Fibroblast of lung (primary cell): ENCODE measurements around the gene UBE2L3. TPM values are rescaled to one million over a fixed set of nuclear protein-coding genes. Genes with fewer than 3 reads are reported as not detected.
"Not testable (repeated sequence)": the region's sequence is repeated elsewhere in the genome, so short reads cannot be mapped to it uniquely, and the experiment has no call there.

ENCODE experiments used
- DNase-seq, 2 donors: peaks; one replicate each; pipeline versions ENCODE4 v3.0.0 to v3.0.0-alpha.2; 2010; ENCODE audit warnings: low read depth in 2 of 2
- H2AFZ ChIP-seq: 2 replicates; pipeline ENCODE4 v1.5.1; 2012; ENCODE audit warnings: low read length, control low read depth, inconsistent platforms
- H3K27ac ChIP-seq: 2 replicates; pipeline ENCODE4 v1.5.1; 2011; ENCODE audit warnings: low read length, control low read depth; ENCODE audit not compliant: insufficient read depth
- H3K27me3 ChIP-seq: 2 replicates; pipeline ENCODE4 v1.5.1; 2011; ENCODE audit warnings: mild to moderate bottlenecking, low read length; ENCODE audit not compliant: control insufficient read depth, insufficient read depth
- H3K36me3 ChIP-seq: 2 replicates; pipeline ENCODE4 v1.5.1; 2011; ENCODE audit warnings: low read length; ENCODE audit not compliant: control insufficient read depth, insufficient read depth
- H3K4me1 ChIP-seq: 2 replicates; pipeline ENCODE4 v1.5.1; 2011; ENCODE audit warnings: low read length; ENCODE audit not compliant: control insufficient read depth, insufficient read depth; ENCODE audit errors: extremely low read depth
- H3K4me2 ChIP-seq: 2 replicates; pipeline ENCODE4 v1.5.1; 2011; ENCODE audit warnings: low read length, control low read depth; ENCODE audit not compliant: insufficient read depth; ENCODE audit errors: extremely low read depth
- H3K4me3 ChIP-seq, 4 experiments: fragments of 200-600 bp in 1 of 4; sonication (generic) in 1 of 4; replicated peaks in 1 of 4; 2 replicates each; pipeline ENCODE4 v1.5.1; 2011 to 2016; ENCODE audit warnings: low read length in 4 of 4, low read depth in 3 of 4, mild to moderate bottlenecking in 3 of 4, control low read depth in 2 of 4, inconsistent platforms in 1 of 4, mixed read lengths in 1 of 4; ENCODE audit not compliant: insufficient read depth in 1 of 4; ENCODE audit errors: control extremely low read depth in 1 of 4
- H3K79me2 ChIP-seq: 2 replicates; pipeline ENCODE4 v1.5.1; 2012; ENCODE audit warnings: mild to moderate bottlenecking, low read length, inconsistent platforms; ENCODE audit not compliant: control insufficient read depth, insufficient read depth
- H3K9ac ChIP-seq: 2 replicates; pipeline ENCODE4 v1.5.1; 2011; ENCODE audit warnings: mild to moderate bottlenecking, low read length, control low read depth; ENCODE audit not compliant: insufficient read depth
- H3K9me3 ChIP-seq: 2 replicates; pipeline ENCODE4 v1.5.1; 2012; ENCODE audit warnings: low read depth, low read length; ENCODE audit not compliant: control insufficient read depth, insufficient read depth
- H4K20me1 ChIP-seq: 2 replicates; pipeline ENCODE4 v1.5.1; 2011; ENCODE audit warnings: low read length; ENCODE audit not compliant: control insufficient read depth, insufficient read depth; ENCODE audit errors: extremely low read depth
- EZH2 ChIP-seq: IDR thresholded peaks from 2 replicates; pipeline ENCODE4 v1.5.1; 2012; ENCODE audit warnings: low read length, control low read depth, mild to moderate bottlenecking; ENCODE audit errors: missing control alignments
- polyA plus RNA-seq, 2 donors: library from polyadenylated mRNA; depleted of rRNA in 1 of 2; stranded (reverse) in 1 of 2; unstranded in 1 of 2; fragments of >200 nt; gene quantifications; 2 replicates each; pipeline ENCODE4 v1.2.1, GENCODE V29; 2011 to 2012; ENCODE audit warnings: missing spikeins in 1 of 2
- total RNA-seq: library from RNA; depleted of rRNA; stranded (reverse); fragments of >200 nt; gene quantifications from 2 replicates; pipeline ENCODE4 v1.2.1, GENCODE V29; 2014
- TF ChIP-seq, protein P1 (sequence below), 2 donors: IDR thresholded peaks in 1 of 2; conservative IDR thresholded peaks in 1 of 2; 1 replicate in 1 of 2; 2 replicates in 1 of 2; pipeline ENCODE4 v1.5.1; 2011 to 2012; ENCODE audit warnings: low read length in 2 of 2, control low read depth in 1 of 2, inconsistent platforms in 1 of 2, low read depth in 1 of 2, mild to moderate bottlenecking in 1 of 2

UBE2L3 gene
- total and polyA plus RNA-seq, 2 donors (not counting 1 experiment from before 2014, with no cell fraction given) = 23.8 to 82.4 TPM

- no peak overlapping the region for H2AFZ ChIP-seq
- DNase-seq = no peak
- peaks cover 6% of the 10 kb centered on the region for H3K36me3 ChIP-seq
- peaks cover 24% of the 10 kb centered on the region for H4K20me1 ChIP-seq
- H3K4me3 ChIP-seq = no peak overlapping the region
- no peaks in the 10 kb centered on the region for H3K9me3 ChIP-seq
- H3K79me2 ChIP-seq = peaks cover 95% of the 10 kb centered on the region
- H3K4me2 ChIP-seq = no peak overlapping the region
- no peak overlapping the region for H3K27ac ChIP-seq
- TF ChIP-seq, protein P1, sequence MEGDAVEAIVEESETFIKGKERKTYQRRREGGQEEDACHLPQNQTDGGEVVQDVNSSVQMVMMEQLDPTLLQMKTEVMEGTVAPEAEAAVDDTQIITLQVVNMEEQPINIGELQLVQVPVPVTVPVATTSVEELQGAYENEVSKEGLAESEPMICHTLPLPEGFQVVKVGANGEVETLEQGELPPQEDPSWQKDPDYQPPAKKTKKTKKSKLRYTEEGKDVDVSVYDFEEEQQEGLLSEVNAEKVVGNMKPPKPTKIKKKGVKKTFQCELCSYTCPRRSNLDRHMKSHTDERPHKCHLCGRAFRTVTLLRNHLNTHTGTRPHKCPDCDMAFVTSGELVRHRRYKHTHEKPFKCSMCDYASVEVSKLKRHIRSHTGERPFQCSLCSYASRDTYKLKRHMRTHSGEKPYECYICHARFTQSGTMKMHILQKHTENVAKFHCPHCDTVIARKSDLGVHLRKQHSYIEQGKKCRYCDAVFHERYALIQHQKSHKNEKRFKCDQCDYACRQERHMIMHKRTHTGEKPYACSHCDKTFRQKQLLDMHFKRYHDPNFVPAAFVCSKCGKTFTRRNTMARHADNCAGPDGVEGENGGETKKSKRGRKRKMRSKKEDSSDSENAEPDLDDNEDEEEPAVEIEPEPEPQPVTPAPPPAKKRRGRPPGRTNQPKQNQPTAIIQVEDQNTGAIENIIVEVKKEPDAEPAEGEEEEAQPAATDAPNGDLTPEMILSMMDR (conservative IDR thresholded peaks at IDR 0.05 in 1 of 2, IDR thresholded peaks at IDR 0.05 in 1 of 2; ENCODE audit: low read depth in 1 of 2, low read length in 2 of 2) = no peak
- TF ChIP-seq EZH2 = no peak
- H3K4me1 ChIP-seq = peaks cover 10% of the 10 kb centered on the region
- H3K9ac ChIP-seq = no peak overlapping the region
- H3K27me3 ChIP-seq = no peaks in the 10 kb centered on the region
Measured at GRCh38 chr22:21573750-21574494, 6.4 kb downstream of the UBE2L3 start.

DNA sequence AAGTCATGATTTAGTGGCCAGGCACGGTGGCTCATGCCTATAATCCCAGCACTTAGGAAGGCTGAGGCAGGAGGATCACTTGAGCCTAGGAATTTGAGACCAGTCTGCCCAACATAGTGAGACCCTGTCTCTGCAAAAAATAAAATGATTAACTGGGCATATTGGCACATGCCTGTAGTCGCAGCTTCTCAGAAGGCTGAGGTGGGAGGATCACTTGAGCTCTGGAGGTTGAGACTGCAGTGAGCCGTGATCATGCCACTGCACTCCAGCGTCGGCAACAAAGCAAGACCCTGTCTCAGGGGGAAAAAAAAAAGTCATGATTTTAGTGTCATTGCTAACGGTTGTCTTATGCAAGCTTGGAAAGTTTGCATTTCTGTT lies 11.9 kb downstream of the UBE2L3 start:
- Histone ChIP-seq H3K4me3 (no peak overlapping the region), H2AFZ (no peak overlapping the region), H3K4me1 (peaks cover 2% of the 10 kb centered on the region), H3K27me3 (no peaks in the 10 kb centered on the region), H3K27ac (no peak overlapping the region), H4K20me1 (peaks cover 9% of the 10 kb centered on the region), H3K79me2 (peaks cover 90% of the 10 kb centered on the region), H3K4me2 (no peak overlapping the region), H3K36me3 (peaks cover 3% of the 10 kb centered on the region), H3K9me3 (no peaks in the 10 kb centered on the region), H3K9ac (no peak overlapping the region)
- TF ChIP-seq EZH2 = no peak
- TF ChIP-seq, protein P1 (conservative IDR thresholded peaks at IDR 0.05 in 1 of 2, IDR thresholded peaks at IDR 0.05 in 1 of 2; ENCODE audit: low read depth in 1 of 2, low read length in 2 of 2) = no peak
- DNase-seq = no peak

GRCh38 chr22:21580623-21581007 lies 13.1 kb downstream of the UBE2L3 start:
- peaks cover 91% of the 10 kb centered on the region for H3K79me2 ChIP-seq
- H3K27me3 ChIP-seq, DNase-seq, H3K9ac ChIP-seq, H3K4me2 ChIP-seq, H3K27ac ChIP-seq, H3K36me3 ChIP-seq, H3K9me3 ChIP-seq, H3K4me3 ChIP-seq, H2AFZ ChIP-seq, H3K4me1 ChIP-seq, H4K20me1 ChIP-seq: not testable (repeated sequence)

DNA sequence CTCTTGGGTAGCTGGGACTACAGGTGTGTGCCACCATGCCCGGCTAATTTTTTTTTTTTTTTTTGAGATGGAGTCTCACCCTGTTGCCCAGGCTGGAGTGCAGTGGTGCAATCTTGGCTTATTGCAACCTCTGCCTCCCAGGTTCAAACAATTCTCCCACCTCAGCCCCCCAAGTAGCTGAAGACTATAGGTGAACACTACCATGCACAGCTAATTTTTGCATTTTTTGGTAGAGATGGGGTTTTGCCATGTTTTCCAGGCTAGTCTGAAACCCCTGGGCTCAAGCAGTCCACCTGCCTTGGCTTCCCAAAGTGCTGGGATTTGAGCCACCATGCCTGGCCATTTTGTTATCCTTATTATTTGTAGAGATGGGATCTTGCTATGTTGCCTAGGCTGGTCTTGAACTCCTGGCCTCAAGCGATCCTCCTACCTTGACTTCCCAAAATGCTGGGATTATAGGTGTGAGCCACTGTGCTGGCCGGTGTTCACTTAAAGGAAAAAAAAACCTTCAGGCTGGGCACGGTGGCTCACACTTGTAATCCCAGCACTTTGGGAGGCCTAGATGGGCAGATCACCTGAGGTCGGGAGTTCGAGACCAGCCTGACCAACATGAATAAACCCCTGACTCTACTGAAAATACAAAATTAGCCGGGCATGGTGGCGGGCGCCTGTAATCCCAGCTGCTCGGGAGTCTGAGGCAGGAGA lies 13.6 kb downstream of the UBE2L3 start:
- not testable (repeated sequence) for H3K4me3 ChIP-seq, H3K36me3 ChIP-seq, H3K9ac ChIP-seq, H2AFZ ChIP-seq, DNase-seq, H3K4me1 ChIP-seq, H4K20me1 ChIP-seq, H3K27ac ChIP-seq, H3K9me3 ChIP-seq, H3K27me3 ChIP-seq, H3K4me2 ChIP-seq
- peaks cover 91% of the 10 kb centered on the region for H3K79me2 ChIP-seq
